ENCODE measurements around the gene NDNF.

NDNF gene, protein sequence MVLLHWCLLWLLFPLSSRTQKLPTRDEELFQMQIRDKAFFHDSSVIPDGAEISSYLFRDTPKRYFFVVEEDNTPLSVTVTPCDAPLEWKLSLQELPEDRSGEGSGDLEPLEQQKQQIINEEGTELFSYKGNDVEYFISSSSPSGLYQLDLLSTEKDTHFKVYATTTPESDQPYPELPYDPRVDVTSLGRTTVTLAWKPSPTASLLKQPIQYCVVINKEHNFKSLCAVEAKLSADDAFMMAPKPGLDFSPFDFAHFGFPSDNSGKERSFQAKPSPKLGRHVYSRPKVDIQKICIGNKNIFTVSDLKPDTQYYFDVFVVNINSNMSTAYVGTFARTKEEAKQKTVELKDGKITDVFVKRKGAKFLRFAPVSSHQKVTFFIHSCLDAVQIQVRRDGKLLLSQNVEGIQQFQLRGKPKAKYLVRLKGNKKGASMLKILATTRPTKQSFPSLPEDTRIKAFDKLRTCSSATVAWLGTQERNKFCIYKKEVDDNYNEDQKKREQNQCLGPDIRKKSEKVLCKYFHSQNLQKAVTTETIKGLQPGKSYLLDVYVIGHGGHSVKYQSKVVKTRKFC

DNA sequence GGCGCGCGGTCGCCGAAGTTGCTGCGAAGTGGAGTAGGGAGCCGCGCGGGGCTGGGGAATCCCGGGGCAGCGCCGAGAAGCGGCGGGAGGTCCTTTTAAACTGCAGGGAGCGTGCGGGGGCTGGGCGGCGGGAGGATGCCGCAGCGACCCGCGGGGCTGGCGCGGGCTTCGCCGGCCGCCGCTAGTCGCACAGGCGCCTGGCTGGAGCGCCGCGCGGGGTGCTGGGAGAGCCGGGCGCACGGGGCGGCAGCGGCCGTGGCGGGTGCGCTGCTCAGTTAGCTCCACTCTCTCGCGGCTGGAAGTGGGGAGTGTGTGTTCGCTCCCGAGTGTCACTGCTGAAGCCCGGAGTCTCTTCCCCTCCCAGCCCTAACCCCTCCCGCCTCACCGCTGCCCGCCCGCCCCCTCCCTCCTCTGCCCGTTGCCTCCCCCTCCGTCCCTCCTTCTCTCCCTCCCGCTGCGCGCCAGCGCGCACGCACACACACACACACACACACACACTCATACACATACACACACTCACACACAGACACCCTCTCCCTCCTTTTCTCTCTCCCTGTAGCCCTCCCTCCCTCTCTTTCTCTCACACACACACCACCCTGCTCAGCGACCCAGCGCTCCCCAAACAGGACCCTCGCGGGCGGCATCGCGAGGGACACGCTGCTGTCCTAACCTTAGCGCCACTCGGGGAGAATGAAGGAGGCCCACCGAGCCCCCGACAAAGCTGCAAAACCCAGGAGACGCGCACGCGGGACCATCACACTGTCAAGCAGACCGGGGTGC lies at the start of gene NDNF:
TSS of gene NDNF (minus strand) at position 312 of the 780 bp plus-strand sequence. CDS start 26,698 bp downstream, outside the sequence.
- no peak for DNase-seq (ENCODE audit: low spot score)

DNA sequence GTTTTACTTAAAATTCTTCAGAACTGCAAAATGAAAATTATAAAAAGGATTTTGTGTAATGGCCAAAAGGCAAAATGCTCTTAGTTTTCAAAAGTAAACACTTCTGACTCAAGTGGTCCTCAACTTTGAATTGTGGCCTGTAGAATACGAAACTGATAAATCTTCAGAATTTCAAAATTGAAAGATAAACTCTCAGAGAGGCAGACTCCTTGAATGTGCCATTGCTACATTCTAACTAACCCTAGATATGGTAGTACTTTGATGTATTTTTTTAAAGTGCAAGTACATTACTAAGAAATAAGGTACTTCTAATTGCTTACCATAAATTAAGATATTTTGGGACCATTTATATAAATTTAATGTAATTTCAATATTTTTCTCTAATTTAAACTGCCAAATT lies 47.4 kb upstream of the NDNF start:
- no peak for DNase-seq (ENCODE audit: low spot score)

DNA sequence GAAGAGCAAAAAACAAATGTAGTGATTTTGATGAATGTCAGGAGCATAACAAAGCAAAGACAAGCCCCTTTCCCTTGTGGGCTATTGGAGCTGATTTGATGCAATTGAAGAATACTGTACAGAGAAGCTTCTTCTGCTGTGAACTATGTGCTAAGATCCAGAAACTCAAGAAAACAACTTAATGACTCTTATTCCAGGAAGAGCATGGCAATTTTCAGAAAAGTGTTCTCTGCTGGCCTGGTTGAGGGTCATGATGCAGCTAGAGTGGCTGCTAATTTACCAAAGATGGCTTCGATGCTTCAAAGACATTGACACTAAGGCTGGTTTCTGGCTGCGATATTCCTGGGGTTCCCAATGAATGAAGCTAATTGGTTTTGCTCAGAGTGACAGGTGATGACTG lies 46.0 kb upstream of the NDNF start:
- DNase-seq (ENCODE audit: low spot score): no peak

DNA sequence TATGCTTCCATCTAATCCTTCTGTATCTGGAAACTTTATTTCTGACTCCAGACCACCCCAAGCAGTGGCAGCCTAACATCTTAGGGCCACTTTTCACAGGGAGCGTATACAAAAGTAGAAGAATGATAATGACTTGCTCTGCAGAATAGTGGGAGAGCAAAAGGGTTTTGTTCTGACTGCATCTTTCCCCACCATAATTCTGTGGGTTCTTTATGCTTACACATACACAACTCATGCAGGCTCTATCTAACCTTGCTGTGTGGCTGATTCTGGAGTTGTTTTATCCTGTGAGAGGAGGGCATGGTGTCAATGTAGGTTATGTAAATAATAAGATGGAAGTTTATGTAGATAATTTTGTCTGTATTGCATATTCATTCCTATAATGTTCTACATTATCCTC lies 42.4 kb upstream of the NDNF start:
- DNase-seq (ENCODE audit: low spot score): no peak

DNA sequence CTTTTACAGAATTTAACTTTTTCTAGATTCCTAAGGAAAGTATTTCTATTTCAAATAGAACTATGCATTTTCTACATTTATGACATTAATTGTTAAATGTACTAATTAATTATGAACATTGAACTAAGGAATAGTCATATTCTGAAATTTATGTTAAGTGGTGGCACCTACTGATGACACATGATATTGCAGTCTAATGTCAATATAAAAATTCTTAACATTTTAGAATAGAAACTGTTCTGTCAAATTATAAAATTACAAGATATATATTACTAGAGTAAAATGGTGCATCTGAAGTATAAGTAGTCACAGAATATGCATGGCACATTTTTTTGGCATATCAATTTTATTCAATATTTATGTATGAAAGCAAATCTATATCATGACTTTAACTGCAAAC lies 40.2 kb upstream of the NDNF start:
- no peak for DNase-seq (ENCODE audit: low spot score)

DNA sequence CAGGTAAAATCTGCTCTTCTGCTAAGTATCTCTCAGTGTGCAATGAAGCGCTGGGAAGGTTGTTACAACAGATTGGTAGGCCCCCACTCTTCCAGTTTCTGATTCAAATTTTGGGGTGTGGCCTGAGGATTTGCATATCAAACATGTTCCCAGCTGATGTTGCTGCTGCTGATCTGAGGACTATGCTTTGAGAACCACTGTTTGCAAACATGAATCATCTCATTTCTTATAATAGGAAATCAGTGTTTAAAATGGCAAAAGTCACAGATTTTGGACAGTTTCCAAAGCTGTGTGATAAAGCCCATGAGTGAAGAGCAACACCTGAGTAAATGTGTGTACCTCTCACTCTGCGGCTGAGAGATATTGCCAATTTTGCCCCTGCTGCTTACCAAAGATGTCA lies 36.2 kb upstream of the NDNF start:
- DNase-seq (ENCODE audit: low spot score): no peak

DNA sequence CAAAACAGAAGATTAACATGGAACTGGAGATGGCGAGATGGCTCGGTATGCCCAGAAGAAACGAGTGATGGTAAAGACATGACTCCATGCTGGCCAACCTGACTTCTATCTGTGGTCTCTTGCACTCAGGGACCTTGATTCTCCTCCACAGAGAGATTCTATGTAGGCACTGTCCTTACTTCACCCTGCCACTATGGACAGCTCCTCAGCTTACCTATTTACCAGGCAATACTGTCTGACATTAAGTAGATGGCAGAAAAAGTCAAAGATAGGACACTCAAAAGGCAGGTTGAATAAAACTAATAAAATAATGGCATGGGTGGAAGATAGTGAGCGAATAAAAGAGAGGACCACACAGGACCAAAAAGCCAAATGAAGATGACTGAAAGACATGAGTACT lies 35.2 kb upstream of the NDNF start:
- no peak for DNase-seq (ENCODE audit: low spot score)

DNA sequence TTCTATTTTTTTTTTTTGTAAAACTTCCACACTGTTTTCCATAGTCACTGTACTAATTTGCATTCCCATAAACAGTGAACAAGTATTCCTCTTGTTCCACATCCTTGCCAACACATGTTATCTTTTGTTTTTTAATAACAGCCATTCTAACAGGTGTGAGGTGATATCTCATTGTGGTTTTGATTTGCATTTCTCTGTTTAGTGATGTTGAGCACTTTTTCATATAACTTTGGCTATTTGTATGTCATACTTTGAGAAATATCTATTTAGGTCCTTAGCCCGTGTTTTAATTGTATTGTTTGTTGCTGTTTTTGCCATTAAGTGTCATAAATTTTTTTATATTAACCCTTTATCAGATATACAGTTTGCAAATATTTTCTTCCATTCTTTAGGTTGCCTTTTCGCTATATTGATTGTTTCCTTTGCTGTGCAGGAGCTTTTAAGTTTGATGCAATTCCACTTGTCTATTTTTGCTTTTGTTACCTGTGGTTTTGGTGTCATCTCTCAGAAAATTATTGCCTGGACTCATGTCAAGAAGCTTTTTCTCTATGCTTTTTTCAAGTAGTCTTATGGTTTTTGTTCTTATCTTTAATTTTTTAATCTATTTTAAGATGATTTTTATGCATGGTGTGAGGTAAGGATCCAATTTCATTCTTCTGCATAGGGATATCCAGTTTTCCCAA lies 27.9 kb upstream of the NDNF start:
- no peak for DNase-seq (ENCODE audit: low spot score)

DNA sequence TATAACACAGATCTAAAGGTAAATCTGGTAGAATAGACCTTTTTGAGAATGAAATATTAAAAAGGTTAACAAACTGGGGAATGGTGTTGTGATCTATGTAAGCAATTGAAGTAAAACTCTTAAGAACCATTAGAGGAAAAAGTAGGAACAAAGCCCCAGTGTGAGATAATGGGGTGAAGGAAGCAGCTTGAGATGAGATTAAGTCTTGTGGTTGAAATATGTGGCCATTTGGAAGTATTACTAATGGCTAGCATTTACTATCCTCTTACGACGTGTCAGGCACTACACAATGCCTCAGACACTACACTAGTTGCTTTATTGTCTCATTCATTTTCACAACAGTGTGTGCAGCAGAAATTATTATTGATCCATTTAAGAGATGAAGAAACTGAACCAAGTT lies 25.9 kb upstream of the NDNF start:
- no peak for DNase-seq (ENCODE audit: low spot score)

DNA sequence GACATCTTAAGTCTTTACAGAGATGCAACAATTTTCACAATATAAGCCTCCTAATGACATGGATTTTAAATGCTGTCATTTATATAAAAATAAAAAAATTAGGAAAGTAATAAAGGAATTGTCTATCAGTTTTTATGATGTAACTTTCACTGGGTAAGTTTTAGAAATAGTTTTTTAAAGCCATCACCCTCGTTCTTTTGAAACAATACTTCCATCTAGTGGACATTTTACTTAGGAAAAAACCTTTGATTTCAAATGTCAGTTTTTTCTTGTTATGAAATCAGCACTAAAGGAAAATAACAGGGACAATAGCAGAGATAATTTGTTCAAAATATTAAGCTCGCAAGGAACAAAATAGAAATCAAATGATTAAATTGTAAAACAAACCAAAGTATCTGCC lies 24.3 kb upstream of the NDNF start:
- no peak for DNase-seq (ENCODE audit: low spot score)

DNA sequence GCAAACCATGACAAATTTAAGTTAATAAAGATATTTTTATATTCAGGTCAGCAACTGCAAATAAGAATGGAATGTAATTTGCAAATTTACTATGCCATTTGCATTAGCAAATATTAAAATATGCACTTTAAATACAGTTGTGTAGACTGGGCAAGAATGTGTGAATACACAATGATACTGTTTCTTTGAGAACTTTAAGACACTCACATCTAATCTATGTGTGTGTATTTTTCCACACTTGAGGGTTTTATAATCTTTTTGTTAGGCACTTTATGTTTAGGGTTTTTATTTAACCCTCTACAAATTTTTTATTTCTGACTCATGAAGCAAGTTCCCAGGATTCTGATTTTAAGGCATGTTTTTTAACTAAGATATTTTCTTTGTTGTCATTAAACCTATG lies 23.9 kb upstream of the NDNF start:
- DNase-seq (ENCODE audit: low spot score): no peak

DNA sequence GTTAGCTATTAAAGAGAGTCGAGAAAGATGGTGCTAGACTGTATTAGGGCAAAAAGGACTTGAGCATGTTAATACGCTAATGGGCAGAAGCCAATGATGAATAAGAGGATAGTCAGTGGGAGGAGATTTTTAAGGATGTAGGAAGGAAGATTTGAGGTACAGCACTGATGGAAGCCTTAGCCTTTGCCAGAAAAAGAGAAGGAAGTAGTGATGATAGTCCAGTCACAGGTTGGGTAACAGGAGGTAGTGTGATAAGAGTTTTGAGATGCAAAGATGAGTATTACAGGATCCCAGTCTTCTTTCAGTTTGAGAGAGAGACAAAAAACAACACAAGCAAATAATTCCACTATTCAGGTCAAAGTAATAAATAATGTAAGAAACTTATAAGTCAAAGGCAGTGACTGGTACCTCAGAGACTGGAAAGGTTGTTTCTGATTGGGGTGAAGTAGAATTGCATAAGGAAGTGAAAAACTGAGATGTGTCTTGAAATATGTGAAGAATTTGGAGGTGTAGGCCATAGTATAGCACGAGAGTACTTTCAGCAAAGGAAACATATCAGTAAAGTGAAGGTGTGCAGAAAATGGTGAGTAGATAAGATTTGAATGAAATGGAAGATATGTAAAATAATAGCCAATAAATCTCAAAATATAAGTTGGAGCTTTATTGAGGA lies 22.1 kb upstream of the NDNF start:
- DNase-seq (ENCODE audit: low spot score): no peak

DNA sequence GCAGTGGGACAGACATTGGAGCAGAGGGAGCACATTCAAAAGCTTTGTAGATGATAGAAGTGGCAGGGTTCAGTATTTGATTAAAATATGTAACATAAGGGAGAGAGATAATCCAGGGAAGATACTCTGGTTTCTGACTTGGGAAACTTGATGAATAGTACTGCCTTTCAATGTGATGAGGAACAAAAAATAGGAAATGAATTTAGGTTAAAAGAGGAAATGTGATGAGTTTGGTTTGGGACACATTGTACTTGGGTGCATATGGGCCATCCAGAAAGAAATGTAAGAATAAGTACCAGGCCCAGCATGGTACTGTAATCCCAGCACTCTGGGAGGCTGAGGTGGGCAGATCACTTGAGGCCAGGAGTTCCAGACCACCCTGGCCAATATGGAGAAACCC lies 20.9 kb upstream of the NDNF start:
- DNase-seq (ENCODE audit: low spot score): no peak

DNA sequence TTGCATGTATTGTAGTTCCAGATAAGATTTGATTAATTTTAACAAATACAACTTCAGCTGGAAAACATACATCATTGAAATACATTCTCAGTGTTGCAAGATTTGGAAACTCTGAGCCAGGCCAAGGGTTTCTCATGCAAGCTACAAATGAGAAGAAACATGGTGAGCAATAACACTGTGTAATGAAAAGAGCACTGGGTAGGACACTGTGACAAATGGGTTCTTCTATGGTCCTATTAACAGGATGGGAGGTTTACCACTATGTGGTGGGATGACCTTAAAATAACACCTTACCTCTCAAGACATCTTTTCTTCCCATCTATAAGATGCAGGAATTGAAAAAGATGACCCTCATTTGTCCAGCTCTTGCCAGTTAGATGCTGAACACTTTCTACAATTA lies 19.6 kb upstream of the NDNF start:
- DNase-seq (ENCODE audit: low spot score): no peak

DNA sequence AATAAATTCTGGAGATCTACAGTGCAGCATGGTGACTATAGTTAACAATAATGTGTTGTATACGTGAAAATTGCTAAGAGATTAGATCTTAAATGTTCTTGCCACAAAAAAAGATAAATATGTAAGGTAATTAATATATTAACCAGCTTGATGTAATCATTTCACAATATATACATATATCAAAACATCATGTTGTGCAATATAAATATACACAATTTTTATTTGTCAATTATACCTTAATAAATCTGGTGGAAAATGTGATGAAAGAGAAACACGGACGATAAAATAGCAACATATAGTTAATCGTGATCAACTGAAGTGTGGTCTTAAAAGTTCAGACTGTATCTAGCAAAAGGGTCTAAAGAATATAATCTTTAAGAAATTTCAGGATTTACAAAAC lies 16.5 kb upstream of the NDNF start:
- DNase-seq (ENCODE audit: low spot score): no peak

DNA sequence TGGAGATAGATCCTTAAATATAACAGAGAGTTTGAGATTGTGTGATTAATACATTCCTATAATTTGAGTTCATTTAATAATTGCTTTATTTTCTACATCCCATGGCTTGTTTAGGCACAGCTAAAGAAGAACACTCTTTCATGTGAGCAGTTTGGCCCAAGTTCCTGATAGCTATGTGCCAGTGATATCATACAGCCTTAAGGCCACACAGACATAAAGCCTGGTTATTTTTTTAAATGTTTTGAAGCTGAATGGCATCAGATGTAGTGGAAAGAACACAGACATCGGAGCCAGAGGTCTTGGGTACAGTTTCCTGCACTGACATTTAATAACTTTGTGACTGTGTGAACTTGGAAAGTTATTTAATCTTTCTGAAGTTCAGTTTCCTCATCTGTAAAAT lies 7.0 kb upstream of the NDNF start:
- DNase-seq (ENCODE audit: low spot score): no peak

DNA sequence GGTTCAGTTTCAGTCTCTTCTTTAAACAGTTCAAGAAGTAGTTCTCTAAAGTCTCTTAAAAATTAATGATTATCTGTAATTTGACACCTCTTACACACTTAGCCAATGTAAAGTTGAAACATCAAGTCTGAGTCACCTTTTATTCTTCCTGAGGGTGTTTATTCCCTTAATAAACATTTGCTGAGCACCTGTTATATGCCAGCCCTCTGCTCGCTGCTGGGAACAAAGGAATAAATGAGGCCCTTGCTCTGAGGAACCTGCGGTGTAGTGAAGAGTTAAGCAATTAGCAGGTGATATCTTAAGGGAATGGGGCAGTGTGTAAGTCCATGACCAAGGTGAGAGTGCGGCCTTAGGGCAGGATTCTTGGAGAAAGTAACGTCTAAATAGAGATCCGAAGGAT lies 5.2 kb upstream of the NDNF start:
- no peak for DNase-seq (ENCODE audit: low spot score)

DNA sequence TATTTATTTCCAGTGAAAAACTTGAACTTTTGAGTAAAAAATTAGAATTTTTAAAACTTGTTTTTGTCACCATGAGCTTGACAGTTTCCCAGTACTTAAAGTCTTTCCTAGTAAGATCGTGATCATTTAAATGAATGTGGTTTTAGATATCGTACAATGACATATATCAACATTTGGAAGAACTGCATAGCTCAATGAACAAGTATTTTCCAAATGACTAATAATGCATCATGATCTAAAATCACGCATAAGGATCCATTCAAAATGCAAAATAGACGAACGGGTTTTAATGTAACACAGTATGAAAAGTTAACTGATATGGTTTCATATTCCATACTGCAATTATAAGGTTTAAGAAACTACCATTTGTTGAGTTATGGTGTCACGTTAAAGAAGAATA lies 4.1 kb upstream of the NDNF start:
- DNase-seq (ENCODE audit: low spot score): no peak

DNA sequence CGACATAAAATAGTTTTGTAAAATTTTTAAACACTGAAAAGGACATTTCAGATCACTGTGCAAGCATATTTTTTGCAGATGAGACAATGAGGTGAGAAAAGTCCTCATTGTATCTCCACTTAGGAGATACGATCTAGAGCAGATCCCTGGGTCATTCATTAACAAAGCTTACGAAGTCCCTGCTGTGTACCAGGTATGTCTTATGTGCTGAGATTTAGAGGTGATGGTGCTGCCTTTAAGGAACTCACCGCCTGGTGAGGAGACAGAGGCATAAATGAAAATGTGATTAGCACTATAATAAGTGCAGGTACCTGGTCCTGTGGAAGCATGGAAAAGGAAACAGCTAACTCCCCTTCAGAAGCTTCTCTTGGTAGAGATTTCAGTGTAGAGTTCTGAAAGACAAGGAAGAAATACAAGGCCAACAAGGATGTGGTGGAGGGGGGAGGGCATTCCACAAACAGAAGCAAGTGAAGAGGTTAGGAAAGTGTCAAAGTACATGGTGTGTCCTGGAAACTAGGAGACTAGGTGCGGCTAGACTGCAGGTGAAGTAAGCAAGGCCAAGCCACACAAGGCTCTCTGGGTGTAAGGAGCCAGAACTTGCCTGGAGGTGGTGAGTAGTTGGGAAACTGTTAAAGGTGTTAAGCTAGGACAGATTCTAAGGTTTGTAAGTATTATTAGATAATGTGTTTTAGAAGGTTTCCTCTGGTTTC lies 1.5 kb upstream of the NDNF start:
- no peak for DNase-seq (ENCODE audit: low spot score)

DNA sequence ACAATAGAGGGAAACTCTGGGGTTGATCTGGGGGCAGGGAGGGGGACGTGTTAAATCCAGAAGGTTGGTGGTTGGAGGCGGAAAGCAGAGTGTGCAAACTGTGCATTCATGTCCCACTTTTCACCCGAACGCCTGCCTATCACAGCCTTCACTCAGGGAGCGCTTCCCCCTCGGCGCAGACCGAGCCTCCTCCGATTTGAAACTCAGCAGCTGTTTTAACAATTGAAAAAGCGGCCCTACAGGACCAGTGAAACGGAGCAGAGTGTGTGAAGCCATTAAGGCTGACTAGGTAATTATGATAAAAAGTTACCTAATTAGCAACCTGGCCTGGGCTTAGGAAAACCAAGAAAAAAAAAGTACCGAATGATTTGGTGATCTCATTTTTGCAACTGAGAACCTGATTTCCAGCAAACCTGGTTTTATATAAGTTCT lies 685 bp upstream of the NDNF start:
- DNase-seq (ENCODE audit: low spot score): no peak

DNA sequence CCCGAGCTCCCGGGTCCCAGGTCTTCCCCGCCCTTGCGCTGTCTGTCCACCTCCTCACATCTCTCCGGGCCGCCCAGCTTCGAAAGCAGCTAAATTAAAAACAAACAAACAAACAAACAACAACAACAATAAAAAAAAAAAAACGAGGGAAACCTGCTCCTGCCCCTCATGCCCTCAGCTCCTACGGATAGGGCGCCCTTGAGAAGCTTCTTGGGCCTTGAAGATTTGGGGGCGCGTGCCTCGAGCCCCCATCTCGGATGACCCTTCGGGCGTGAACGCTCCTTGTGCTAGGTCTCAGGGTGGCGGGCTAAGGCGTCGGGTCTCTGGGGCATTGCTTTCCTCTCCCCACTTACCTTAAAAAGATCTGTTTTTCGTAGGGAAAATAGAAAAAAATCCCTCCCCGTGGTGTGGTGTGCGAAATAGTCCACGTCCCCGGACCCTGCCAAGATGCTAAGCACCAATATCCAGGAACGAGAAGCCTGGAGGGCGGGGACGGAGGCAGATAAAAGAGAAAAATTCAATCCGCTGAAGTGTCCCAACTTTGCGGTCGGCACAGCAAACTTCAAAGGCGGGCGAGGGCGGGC lies 603 bp downstream of the NDNF start:
- no peak for DNase-seq (ENCODE audit: low spot score)

Data from germinal center (tissue), 1 donor.